Fibroblast of skin of left quadriceps (primary cell): ENCODE measurements around the gene C1orf159.

Source experiments
- DNase-seq, 2 experiments: peaks; one replicate each; pipeline ENCODE4 v3.0.0-alpha.2; 2013; ENCODE audit warnings: low read depth in 2 of 2

C1orf159 gene

DNA sequence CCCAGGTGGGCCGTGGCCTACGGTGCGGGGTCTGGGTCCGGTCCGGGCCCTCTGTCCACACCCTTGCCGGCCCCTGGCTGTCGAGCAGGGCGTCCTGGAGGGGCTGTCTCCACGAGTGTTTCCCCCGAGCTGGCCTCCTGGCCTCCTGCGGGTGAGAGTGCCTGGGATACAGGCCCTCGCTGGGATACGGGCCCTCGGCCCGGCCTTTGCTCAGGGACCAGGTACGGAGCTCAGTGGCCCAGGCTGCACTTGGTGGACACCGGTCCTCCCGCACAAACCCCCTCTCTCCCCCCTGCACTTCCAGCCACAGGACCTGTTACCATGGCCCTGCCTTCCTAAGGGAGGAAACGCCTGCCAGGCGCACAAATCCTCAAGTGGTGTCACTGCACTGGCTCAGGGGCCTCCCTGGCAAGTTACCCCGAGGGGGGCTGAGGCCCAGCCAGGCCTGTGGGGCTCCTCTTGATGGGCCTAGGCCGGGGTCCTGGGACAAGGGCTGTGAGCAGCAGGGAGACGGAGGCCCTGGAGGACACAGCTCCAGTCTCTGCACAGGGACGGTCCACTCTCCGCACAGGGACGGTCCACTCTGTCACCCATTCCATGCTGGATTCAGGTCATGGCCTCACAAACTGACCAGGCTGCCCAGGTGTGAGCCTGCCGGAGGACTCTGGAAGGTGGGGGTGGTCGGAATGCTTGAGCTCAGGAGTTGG, 23.6 kb downstream of the C1orf159 start:
- no peak for DNase-seq

DNA sequence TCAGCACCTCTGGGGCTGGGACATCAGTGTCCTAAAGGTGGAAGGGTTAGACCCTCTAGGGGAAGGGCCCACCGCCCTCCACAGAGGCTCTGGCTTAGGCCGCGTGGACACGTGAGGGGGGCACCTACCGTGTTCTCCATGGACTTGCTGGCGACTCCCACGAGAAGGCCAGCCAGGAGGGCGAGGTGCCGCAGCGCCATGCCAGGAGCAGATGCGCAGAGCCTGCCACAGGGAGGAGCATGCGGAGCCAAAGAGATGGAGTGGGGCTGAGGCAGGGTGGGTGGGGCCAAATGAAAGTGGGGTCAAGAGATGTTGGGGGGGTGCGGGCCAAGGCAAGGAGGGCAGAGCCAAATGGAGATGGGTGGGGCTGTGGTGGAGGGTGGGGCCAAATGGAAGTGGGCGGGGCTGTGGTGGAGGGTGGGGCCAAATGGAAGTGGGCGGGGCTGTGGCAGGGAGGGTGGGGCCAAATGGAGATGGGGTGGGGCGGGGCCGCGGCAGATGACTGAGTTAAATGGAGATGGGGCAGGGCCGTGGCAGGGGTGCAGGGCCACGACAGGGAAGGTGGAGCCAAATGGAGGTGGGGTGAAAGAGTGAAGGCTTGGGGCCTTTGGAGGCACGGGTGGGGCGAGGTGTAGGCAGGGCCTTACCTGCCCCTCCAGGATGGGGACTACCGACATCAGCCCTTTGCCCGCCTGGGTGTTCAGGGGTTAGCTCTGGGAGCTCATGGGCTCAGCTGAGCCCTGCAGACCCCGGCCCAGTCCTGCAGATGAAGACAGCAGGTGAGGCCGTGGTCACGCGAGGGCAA, 24.3 kb downstream of the C1orf159 start:
- no peak for DNase-seq

GRCh38 chr1:1090424-1091343, 25.2 kb downstream of the C1orf159 start:
- no peak for DNase-seq

DNA sequence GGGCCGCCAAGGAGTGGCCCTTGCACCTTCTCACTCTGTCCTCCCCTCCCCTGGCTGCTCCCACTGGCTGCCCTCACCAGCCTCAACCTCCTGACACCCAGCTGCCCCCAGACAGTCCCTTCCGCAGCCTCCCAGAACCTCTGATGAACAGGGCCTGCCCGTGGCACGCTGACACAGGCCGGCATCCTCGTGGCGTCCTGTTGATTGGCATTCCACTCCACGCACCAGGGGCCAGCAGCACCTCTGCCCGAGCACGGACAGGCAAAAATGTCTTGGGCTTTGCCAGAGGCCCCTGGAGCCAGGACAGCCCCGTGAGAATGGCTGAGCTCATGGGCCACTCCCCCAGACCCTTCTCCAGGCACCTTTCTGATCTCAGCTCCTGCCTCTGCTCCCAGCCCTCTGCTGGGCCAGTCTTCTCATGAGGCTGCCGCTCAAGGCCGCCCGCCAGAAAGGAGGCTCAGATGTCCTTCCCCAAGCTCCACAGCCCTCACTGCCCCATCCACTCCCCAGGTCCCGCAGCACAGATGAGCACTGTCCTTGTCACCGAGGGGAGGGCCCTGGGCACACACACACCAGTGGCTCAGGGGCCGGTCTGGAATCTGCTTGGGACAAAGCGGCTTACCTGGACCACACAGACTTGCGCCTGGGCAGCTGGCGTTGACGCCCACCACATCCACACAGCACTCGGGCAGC, 26.0 kb downstream of the C1orf159 start:
- DNase-seq: no peak

DNA sequence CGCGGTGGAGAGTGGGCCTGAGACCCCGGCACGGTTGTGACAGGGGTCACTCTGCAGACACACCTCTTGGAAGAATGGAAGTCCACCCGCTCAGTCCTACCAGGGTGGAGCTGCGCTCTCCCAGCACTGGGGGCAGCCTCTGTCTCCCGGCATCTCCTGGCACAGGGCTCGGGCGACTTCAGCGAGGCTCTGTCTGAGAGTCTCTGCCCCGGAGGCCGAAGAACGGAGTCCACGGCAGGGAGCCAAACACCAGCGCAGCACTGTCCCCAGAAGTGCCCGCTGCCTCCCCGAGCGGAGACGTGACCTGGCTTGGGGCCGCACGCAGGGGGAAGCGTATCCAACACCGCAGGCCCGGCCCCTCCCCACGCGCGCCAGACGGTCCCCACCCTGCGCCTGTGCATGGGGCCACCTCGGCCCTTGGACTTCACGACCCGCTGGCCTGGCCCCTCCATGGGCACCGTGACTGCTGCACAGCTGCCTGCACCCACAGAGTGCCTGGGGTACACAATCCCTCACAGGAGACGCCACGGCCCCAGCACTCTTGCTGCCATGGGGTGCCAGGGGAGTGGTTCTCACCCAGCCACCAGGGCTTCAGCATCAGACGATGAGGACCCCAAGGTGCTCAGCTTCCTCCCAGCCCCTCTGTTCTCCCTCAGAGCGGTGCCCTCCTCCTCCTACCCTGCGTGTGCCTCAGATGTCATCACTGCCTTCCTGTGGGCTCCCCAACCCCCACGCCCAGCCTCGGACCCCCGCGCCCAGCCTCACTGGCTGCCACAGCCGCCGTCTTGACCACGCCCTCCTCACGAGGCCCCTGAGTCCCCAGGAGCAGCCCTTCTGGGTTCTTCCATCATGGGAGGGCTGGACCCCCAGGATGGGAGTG, 26.8 kb downstream of the C1orf159 start:
- no peak for DNase-seq

DNA sequence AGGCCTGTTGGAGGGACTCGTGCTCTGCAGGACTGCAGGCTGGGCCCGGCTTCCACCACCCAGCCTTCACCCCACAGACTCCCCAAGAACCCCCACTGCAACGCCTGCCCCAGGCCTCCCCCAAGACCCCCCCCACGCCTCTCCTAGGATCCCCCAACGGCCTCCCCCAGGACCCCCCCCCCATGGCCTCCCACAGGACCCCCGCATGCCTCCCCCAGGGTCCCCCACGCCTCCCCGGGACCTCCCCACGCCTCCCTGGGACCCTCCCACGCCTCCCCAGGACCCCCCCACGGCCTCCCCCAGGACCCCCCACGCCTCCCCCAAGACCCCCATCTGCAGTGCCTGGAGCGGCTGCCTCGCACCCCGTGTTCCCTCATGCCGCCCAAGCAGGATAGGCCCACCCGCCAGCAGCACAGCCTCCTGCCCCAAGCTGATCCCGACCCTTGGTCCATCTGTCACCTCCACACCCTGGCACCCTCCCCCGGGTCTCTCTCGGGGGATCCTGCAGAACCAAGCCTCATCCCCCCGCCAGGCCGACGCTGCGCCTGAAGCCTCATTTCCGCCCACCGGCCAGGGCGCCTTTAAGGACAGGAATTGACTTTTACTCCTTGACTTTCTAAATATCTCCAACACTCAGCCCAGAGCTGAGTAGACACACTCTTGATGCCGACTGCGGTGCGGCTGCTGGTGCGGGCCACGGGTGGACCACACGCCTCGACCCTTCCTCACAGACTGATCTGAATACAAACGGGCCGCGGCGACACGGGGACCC, 27.7 kb downstream of the C1orf159 start:
- DNase-seq: no peak

DNA sequence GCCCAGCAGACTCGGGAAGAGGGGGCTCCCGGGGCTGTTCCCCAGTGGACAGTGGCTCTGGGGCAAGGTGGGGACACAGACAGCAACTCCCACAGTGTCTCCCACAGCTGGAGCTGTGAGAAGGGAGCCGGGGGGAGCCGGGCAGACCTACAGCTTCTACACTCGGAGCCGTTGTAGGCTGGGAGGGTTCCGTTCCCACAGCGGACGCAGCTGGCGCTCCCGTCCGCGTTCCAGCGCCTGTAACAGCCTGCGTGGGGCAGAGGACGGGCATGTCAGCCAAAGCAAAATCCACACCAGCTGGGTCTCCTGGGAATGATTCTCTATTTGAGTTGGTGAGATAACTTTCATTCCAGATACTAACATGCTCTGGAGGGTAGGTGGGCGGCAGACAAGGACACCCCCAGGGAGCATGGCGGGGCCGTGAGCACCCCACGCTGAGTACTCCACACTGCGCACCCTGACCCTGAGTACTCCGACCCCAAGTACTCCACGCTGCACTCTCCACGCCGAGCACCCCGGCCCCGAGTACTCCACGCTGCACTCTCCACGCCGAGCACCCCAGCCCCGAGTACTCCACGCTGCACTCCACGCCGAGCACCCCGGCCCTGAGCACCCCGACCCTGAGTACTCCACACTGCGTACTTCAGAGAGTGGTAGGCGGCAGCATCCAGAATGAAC, 28.4 kb downstream of the C1orf159 start:
- DNase-seq: no peak

DNA sequence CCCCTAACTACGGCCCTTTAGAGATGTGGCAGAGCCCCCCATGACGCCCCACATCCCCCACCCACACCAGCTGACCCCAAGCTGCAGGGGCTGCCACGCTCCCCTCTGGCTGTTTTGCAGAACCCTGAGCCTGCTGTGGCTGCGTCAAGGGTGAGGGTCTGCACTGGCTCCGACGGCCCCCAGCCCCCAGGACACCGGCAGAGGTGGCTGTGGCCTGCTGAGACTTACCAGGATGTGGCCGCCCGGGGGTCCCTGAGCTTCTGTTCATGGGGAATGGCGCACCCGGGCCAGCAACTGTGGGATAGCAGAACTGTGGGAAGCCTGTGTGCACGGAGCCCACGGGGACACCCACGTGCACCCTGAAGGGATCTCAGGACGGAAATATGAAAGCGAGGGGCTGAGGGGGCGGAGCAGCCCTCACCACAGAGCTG, 29.0 kb downstream of the C1orf159 start:
- DNase-seq: no peak

- DNase-seq: no peak
Observed at GRCh38 chr1:1085911-1086841, 29.7 kb downstream of the C1orf159 start.

DNA sequence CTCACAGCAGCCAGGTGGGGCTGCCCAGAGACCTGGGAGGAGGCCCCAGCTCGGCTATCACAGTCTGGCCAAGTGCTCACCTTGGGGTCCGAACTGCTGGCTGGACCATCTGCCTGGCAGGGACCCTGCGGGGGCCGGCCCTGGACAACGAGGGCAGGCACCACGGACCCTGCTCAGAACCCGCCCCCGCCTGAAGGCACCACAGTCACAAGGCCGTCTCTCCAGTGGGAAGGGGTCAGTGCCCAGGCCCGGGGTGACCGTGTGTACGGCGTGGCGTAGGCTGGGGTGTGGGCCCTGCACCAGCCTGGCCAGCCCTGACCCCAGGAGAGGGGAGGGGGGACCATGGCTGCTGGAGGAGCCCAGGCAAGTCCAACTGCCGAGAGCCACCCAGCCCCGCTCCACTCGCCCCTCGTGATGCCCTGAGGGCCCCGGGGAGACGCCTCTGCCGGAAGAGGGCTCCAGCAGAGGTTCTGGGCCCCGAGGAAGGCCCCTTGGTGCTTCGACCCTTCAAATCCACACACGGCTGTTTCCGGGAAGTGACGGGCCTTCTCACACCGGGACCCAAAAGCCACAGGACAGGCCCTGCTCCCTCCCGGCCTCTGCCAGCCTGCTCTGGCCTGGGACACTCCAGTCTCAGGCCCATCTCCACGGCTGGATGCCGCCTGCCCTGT, 30.6 kb downstream of the C1orf159 start:
- DNase-seq: no peak

DNA sequence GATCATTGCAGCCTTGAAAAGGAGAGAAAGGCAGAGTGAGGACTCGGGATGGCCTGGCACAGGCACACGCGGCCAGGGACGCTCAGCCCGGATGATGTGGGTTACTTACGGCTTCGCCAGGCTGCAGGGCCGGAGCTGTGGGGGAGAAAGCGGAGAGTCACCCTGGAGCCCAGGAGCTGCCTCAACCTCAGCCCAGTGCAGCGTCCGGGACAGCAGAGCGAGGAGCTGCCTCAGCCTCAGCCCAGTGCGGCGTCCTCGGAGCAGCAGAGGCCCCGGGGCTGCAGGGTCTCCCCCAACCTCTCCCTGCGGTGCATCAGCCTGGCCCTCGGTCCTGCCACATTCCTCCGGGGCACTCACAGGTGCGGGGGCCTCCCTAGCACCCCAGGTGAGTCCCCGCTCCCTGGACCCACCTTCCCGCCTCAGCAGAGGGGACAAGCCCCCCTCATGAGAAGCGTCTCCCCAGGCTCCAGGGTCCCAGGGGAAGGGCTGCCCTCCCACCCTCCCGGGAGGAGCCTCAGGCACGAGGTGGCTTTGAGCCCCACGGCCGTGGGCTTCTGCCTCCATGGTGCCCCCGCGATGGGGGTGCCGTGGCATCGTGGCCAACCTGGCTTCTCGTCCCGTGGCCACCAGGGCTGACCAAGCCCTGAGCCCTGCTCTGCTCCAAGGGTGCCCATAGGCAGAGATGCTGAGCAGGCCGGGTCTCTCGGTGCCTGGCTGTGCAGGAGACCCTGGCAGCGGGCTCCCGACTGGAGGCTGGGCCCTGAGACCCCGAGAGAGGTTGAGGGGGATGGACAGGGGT, 31.3 kb downstream of the C1orf159 start:
- no peak for DNase-seq

- no peak for DNase-seq
Observed at GRCh38 chr1:1083416-1084371, 32.2 kb downstream of the C1orf159 start.

GRCh38 chr1:1082776-1083415, 33.0 kb downstream of the C1orf159 start:
- no peak for DNase-seq

- DNase-seq: no peak
Observed at GRCh38 chr1:1082239-1082775, 33.6 kb downstream of the C1orf159 start.
